BE2C (cell line): ENCODE data around the gene ENTPD6.

ENCODE experiments used
- DNase-seq: peaks from one replicate; pipeline ENCODE4 v3.0.0-alpha.2; 2020
- H3K27me3 ChIP-seq: fragments of 250-450 bp; sonication (Bioruptor Pico); 2 replicates; pipeline ENCODE4 v1.5.1; 2020; ENCODE audit warnings: mild to moderate bottlenecking
- H3K36me3 ChIP-seq: fragments of 250-450 bp; sonication (Bioruptor Pico); 2 replicates; pipeline ENCODE4 v1.5.1; 2020; ENCODE audit warnings: mild to moderate bottlenecking
- H3K4me1 ChIP-seq: fragments of 250-450 bp; sonication (Bioruptor Pico); 2 replicates; pipeline ENCODE4 v1.5.1; 2020
- H3K4me3 ChIP-seq: 2 replicates; pipeline ENCODE4 v1.5.1; 2011; ENCODE audit warnings: low read depth, low read length
- H3K9me3 ChIP-seq: fragments of 250-450 bp; sonication (Bioruptor Pico); 2 replicates; pipeline ENCODE4 v1.5.1; 2020
- TF ChIP-seq, protein P1 (sequence below): IDR thresholded peaks from 2 replicates; pipeline ENCODE4 v1.5.1; 2012; ENCODE audit warnings: mild to moderate bottlenecking, low read depth, low read length

The ENTPD6 gene

DNA sequence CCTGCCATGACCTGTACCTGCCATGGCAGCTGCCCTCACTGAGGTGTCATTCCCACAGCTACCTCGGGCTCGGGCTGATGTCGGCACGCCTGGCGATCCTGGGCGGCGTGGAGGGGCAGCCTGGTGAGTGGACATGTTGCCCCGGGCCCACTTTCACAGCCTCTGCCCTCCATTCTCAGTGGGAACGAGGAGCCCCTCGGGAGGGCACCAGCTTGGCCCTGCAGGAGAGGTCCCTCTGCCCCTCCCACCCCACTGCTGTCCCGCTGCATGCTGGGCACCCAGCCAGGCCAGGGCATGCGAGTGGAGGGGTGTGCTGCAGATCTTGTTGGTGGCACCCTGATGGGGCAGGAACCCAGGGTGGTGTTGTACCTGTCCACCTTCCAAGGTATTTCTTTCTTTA, 23.0 kb downstream of the ENTPD6 start:
- peaks cover 19% of the 10 kb centered on the region for H3K36me3 ChIP-seq
- DNase-seq: no peak
- TF ChIP-seq, protein P1, sequence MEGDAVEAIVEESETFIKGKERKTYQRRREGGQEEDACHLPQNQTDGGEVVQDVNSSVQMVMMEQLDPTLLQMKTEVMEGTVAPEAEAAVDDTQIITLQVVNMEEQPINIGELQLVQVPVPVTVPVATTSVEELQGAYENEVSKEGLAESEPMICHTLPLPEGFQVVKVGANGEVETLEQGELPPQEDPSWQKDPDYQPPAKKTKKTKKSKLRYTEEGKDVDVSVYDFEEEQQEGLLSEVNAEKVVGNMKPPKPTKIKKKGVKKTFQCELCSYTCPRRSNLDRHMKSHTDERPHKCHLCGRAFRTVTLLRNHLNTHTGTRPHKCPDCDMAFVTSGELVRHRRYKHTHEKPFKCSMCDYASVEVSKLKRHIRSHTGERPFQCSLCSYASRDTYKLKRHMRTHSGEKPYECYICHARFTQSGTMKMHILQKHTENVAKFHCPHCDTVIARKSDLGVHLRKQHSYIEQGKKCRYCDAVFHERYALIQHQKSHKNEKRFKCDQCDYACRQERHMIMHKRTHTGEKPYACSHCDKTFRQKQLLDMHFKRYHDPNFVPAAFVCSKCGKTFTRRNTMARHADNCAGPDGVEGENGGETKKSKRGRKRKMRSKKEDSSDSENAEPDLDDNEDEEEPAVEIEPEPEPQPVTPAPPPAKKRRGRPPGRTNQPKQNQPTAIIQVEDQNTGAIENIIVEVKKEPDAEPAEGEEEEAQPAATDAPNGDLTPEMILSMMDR: no peak
- peaks cover 9% of the 10 kb centered on the region for H3K4me1 ChIP-seq
- H3K27me3 ChIP-seq: no peaks in the 10 kb centered on the region
- H3K4me3 ChIP-seq: no peak overlapping the region
- no peaks in the 10 kb centered on the region for H3K9me3 ChIP-seq

DNA sequence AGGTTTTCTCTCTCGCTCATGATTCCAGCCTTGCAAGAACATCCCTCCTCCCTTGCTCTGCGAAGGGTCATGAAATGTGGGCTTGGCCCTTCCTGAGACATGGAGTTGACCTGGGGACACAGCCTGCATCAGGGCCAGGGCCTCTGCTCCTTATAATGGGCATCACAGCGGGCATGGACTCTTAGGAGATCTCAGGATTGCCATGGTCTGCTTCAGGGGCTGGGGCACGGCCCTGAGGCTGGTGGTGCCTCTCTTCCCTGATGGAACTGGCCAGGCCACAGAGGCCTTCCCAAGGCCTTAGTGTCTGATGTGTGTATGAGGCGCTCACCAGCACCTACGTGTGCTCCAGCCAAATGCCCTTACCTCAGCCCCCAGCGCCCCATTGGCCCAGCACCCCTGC, 23.9 kb downstream of the ENTPD6 start:
- no peaks in the 10 kb centered on the region for H3K27me3 ChIP-seq
- H3K36me3 ChIP-seq: peaks cover 17% of the 10 kb centered on the region
- H3K4me3 ChIP-seq: no peak overlapping the region
- DNase-seq: no peak
- H3K4me1 ChIP-seq: peaks cover 9% of the 10 kb centered on the region
- no peaks in the 10 kb centered on the region for H3K9me3 ChIP-seq
- TF ChIP-seq, protein P1: no peak

DNA sequence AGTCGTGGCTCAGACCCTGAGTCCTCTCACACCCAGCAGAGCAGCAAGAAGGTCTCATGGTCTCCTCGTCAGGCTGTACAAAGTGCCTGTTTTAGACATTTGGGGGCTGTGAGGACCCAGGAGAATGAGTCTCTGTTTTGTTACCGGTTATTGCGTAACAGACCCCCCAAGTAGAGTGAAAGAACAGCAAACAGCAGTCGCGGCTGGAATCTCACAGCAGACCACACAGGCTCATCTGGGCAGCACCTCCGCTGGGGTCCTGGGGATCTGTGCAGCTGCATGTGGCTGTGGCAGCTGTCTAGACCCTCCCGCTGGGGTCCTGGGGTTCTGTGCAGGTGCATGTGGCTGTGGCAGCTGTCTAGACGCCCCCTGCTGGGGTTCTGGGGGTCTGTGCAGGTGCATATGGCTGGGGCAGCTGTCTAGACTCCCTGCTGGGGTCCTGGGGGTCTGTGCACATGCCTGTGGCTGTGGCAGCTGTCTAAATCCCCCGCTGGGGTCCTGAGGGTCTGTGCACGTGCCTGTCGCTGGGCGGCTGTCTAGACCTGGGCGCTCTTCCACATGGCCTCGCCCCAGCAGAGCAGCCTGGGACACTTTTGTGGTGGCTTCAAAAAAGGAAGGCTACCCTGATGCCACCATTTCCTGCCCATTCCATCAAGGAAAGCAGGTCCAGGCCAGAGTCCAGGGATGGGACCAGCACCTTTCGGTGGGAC, 24.7 kb downstream of the ENTPD6 start:
- Histone ChIP-seq H3K4me1 (peaks cover 9% of the 10 kb centered on the region), H3K36me3 (peaks cover 12% of the 10 kb centered on the region), H3K27me3 (no peaks in the 10 kb centered on the region), H3K9me3 (no peaks in the 10 kb centered on the region), H3K4me3 (no peak overlapping the region)
- TF ChIP-seq, protein P1: peak; percentile 46
- DNase-seq: peak; percentile 40

DNA sequence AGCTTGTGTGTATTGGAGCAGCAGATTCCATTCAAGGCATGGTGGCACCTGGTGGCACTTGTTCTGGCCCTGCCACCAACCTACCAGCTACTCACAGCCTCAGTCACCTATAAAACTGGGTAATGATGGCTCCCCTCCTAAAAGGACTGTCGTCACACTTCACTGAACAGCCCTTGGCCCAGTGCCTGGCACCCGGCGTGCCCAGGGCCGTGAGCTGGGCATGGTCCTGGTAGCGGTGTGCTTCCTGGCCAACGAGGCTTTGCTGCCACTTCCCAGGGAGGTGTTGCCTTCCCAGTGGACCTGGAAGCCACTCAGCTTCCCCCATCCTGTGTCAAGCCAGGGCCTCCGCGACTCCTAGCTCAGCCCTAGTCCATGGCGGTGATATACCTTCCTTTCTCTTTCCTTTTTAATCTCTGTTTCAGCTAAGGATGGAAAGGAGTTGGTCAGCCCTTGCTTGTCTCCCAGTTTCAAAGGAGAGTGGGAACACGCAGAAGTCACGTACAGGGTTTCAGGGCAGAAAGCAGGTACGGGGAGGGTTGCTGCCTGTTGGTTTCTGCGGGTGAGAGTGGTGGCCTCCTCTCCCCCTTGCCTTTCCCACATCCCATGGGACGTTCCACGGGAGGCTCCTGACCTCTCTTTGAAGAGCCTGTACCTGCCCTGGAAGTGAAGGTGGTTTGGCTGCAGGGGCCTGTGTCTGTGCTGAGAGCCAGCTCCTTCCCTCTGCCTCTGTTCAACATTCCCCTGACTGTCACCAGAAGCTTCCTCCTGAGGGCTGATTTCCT, 25.5 kb downstream of the ENTPD6 start:
- H3K4me1 ChIP-seq: peaks cover 9% of the 10 kb centered on the region
- no peak for DNase-seq
- H3K4me3 ChIP-seq: no peak overlapping the region
- no peaks in the 10 kb centered on the region for H3K9me3 ChIP-seq
- TF ChIP-seq, protein P1: no peak
- H3K27me3 ChIP-seq: no peaks in the 10 kb centered on the region
- H3K36me3 ChIP-seq: peaks cover 8% of the 10 kb centered on the region; the same call in 1 of the 2 replicates

DNA sequence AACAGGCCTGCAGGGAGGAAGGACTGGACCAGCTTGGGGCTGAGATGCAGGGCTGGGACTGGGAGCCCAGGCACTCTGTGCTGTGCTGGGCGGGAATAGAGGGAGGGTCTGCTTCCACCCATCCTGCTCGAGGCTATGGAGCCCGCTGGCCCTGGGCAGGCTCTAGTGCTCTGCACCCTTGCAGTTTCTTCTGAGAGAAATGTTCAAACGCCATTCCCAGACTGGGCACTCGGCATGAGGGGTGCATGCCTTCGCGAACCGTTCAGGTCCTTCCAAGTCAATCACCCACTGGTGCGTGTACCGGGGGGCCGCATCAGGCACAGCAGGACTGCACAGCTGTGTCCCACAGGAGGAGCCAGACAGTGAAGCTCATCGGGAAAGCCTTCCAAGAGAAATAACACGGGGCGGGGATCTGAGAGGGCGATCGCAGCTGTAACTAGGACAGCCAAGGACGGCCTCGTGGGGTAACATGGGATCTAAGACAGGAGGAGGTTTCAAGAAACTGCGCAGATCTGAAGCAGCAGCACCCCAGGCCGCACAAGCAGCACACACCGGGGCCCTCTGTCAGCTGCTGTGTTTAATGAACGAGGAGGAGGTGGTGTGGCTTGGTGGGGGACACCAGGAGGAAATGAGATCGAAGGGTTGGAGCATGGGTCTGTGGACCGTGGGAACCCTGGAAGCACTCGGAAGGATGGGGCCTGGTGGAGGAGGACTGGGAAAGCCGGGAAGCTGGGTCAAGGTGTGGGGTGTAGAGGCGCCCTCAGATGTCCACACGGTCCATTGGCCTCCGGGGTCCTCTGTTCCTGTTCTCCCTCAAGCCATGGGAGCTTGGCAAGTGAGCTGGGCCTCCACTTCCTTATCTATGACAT, 26.3 kb downstream of the ENTPD6 start:
- Histone ChIP-seq H3K27me3 (no peaks in the 10 kb centered on the region), H3K4me1 (peaks cover 11% of the 10 kb centered on the region), H3K4me3 (no peak overlapping the region), H3K9me3 (no peaks in the 10 kb centered on the region), H3K36me3 (peaks cover 8% of the 10 kb centered on the region; the same call in 1 of the 2 replicates)
- DNase-seq: no peak
- TF ChIP-seq, protein P1: no peak
